ENCODE results near the gene DHX58. TPM values are rescaled to one million over a fixed set of nuclear protein-coding genes. Genes with fewer than 3 reads are reported as not detected.

Gene DHX58
- total RNA-seq, 1 donor = 12.1 TPM

DNA sequence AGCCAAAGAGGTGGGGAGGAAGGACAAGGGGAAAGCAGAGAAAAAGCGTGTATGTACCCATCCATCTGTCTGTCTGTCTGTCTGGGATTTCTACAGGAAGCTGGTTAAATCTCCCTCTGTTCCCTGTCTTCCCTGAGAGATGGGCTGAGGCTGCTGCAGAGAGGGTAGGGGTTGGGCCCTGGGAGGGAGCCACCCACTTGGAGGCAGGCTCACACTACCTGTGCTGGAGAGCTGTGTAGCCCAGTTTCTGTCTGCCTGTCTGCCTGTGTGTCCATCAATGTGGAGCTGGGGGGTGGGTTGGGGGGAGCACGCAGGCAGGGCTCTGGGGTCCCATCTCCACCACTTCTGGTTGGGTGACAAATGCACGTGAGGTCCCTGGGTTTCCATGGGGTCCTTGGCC lies 43.5 kb downstream of the DHX58 start:
- H3K4me3 ChIP-seq (ENCODE audit: low read depth, low read length) = no peak overlapping the region
- DNase-seq (ENCODE audit: low read depth) = no peak
- TF ChIP-seq CTCF (IDR thresholded peaks at IDR 0.05; ENCODE audit: insufficient read depth, low read depth, low read length) = no peak

GRCh38 chr17:42067371-42068091 lies 45.0 kb downstream of the DHX58 start:
- TF ChIP-seq CTCF (IDR thresholded peaks at IDR 0.05; ENCODE audit: insufficient read depth, low read depth, low read length) = peak; percentile 89

GRCh38 chr17:42065201-42065600 lies 47.3 kb downstream of the DHX58 start:
- TF ChIP-seq CTCF (IDR thresholded peaks at IDR 0.05; ENCODE audit: insufficient read depth, low read depth, low read length) = no peak
- H3K4me3 ChIP-seq (ENCODE audit: low read depth, low read length) = no peak overlapping the region

More at GRCh38 chr17:42067371-42068091, 45.0 kb downstream of the DHX58 start:
- peak; percentile 49 for DNase-seq (ENCODE audit: low read depth)
- no peak overlapping the region for H3K4me3 ChIP-seq (ENCODE audit: low read depth, low read length)

GRCh38 chr17:42062681-42063080 lies 49.8 kb downstream of the DHX58 start:
- DNase-seq (ENCODE audit: low read depth) = no peak
- TF ChIP-seq CTCF (IDR thresholded peaks at IDR 0.05; ENCODE audit: insufficient read depth, low read depth, low read length) = no peak
- H3K4me3 ChIP-seq (ENCODE audit: low read depth, low read length) = no peak overlapping the region

More at GRCh38 chr17:42065201-42065600, 47.3 kb downstream of the DHX58 start:
- no peak for DNase-seq (ENCODE audit: low read depth)

DNA sequence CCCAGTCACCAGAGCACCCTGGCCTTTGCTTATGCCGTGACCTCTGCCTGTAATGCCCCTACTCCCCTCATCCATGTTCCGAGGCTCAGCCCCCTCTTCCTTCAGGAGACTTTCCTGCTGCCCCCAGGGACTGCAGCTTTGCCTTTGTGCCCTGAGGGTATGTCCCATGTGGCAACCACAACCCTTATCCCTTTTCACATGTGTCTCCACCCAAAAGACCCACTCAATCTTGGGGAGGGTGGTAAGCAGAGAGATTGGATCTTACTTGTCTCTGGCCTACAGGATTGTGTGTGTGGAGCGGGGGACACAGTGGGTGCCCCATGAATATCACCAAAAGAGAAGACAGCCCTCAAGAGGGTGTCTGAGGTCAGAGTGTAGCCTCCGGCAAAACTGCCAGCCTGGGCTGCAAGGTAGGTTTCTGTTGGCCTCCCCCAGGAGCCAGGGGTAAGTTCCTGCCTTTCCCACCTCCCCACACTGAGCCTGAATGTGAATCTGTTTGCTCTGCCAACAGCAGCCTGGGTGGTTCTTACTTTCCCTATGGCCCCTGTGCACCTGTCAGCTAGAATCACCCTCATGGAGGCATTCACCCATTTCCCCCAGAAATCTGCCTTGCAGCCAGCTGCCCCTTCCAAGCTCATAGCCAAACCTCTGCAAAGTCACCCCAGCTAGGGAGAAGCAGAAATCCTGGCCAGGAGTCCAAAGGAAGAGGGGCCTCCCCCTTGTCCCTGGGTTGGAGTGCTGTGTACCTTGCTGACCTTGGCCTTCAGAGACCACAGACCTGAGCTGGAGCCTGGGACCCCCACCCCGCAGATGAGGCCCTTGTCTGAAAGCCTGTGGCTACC lies 50.6 kb downstream of the DHX58 start:
- DNase-seq (ENCODE audit: low read depth) = no peak
- no peak overlapping the region for H3K4me3 ChIP-seq (ENCODE audit: low read depth, low read length)
- TF ChIP-seq CTCF (IDR thresholded peaks at IDR 0.05; ENCODE audit: insufficient read depth, low read depth, low read length) = no peak

- DNase-seq (ENCODE audit: low read depth) = no peak
- H3K4me3 ChIP-seq (ENCODE audit: low read depth, low read length) = no peak overlapping the region
- no peak for TF ChIP-seq CTCF (IDR thresholded peaks at IDR 0.05; ENCODE audit: insufficient read depth, low read depth, low read length)
These were observed 52.3 kb downstream of the DHX58 start for GRCh38 chr17:42060231-42060630.
